Left kidney (tissue), 2 donors: ENCODE measurements around the gene HSPA2. TPM values are rescaled to one million over a fixed set of nuclear protein-coding genes. Genes with fewer than 3 reads are reported as not detected.
"Not testable (repeated sequence)": the region's sequence is repeated elsewhere in the genome, so short reads cannot be mapped to it uniquely, and the experiment has no call there.

Experiments
- DNase-seq: peaks from one replicate; pipeline ENCODE4 v3.0.0-alpha.2; 2013
- polyA plus RNA-seq: library from polyadenylated mRNA; unstranded; fragments of 120-200 nt; gene quantifications from one replicate; pipeline ENCODE4 v1.2.1, GENCODE V29; 2013; ENCODE audit not compliant: insufficient read length

HSPA2 gene
- polyA plus RNA-seq, 1 donor: 13.4 TPM

GRCh38 chr14:64556526-64556925 lies 16.0 kb downstream of the HSPA2 start:
- DNase-seq: no peak

- DNase-seq: not testable (repeated sequence)
Measured at GRCh38 chr14:64558216-64558615, 17.7 kb downstream of the HSPA2 start.

GRCh38 chr14:64561631-64562030 lies 21.1 kb downstream of the HSPA2 start:
- DNase-seq: no peak

GRCh38 chr14:64562436-64562835 lies 21.9 kb downstream of the HSPA2 start:
- DNase-seq: no peak

- DNase-seq: no peak
Measured at GRCh38 chr14:64563696-64564095, 23.2 kb downstream of the HSPA2 start.

- no peak for DNase-seq
Measured at GRCh38 chr14:64566651-64567122, 26.1 kb downstream of the HSPA2 start.

- DNase-seq: no peak
Measured at GRCh38 chr14:64569138-64569631, 28.6 kb downstream of the HSPA2 start.

GRCh38 chr14:64569646-64570045 lies 29.1 kb downstream of the HSPA2 start:
- DNase-seq: not testable (repeated sequence)

- DNase-seq: no peak
Measured at GRCh38 chr14:64572386-64573104, 32.0 kb downstream of the HSPA2 start.

GRCh38 chr14:64573109-64573508 lies 32.6 kb downstream of the HSPA2 start:
- no peak for DNase-seq

GRCh38 chr14:64574371-64575107 lies 34.0 kb downstream of the HSPA2 start:
- no peak for DNase-seq

- DNase-seq: no peak
Measured at GRCh38 chr14:64577211-64577610, 36.7 kb downstream of the HSPA2 start.

- DNase-seq: no peak
Measured at GRCh38 chr14:64580467-64580866, 39.9 kb downstream of the HSPA2 start.

GRCh38 chr14:64581363-64581762 lies 40.8 kb downstream of the HSPA2 start:
- no peak for DNase-seq

GRCh38 chr14:64581817-64582216 lies 41.3 kb downstream of the HSPA2 start:
- no peak for DNase-seq

GRCh38 chr14:64584190-64584589 lies 43.6 kb downstream of the HSPA2 start:
- DNase-seq: no peak

GRCh38 chr14:64591809-64592208 lies 51.3 kb downstream of the HSPA2 start:
- no peak for DNase-seq

Other genes starting within 250 kb of the HSPA2 start
- gene ESR2, start 246.4 kb upstream of the HSPA2 start, polyA plus RNA-seq: 2.0 TPM
- 103 TPM for gene MTHFD1, start 152.4 kb upstream of the HSPA2 start, polyA plus RNA-seq
- 9.3 TPM for gene AKAP5, start 75.2 kb upstream of the HSPA2 start, polyA plus RNA-seq
- 14.6 TPM for gene ZBTB25, start 36.9 kb upstream of the HSPA2 start, polyA plus RNA-seq
- gene ZBTB1, start 36.0 kb upstream of the HSPA2 start, polyA plus RNA-seq: 82.1 TPM
- 1.5 TPM for gene PPP1R36, start 9.2 kb downstream of the HSPA2 start, polyA plus RNA-seq
- 83.8 TPM for gene PLEKHG3, start 163.7 kb downstream of the HSPA2 start, polyA plus RNA-seq